Measurements from ENCODE around the gene PLEKHG4B. TPM values are rescaled to one million over a fixed set of nuclear protein-coding genes. Genes with fewer than 3 reads are reported as not detected.
"Not testable (repeated sequence)": the region's sequence is repeated elsewhere in the genome, so short reads cannot be mapped to it uniquely, and the experiment has no call there.

PLEKHG4B gene
- total RNA-seq, 1 donor from 2014 or later, result 0.08 TPM

DNA sequence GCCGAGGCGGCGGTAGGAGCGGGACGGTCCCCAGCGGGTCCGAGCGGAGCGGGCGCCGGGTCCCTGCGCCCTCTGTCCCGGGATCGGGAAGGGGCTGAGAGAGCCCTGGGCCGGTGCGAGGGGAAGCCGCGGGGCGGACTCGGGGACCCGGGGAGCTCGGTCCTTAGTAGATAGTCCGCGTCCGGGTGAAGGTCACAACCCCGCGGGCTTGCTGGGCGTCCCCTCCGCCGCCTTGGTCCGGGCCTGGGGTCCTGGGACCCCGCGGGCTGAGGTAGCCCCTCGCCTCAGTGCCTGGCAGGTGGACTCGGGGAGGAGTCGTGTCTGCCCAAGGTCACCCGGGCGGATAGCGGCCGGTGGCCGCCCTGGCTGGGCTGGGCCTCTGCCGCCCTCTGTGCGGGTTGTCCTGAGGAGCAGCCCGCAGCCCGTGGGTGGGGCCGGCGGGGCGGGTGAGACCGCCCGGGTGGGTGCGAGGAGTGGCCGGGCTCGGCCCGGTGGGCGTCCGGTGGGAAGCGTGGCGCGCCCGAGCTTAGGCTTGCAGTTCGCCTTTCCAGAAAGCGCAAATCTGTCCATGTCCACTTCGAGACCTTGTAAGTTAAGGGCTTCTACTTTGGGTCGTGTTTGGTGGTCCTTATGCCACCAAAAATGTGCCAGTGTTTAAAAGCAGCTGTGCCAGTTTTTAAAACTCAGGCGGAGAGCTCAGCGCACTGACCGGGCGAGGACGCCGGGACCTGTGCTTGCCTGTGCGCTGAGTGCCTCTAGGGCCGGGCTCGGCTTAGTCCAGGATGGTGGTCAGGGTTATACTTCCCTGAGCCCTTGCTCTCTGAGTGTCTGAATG lies 126.7 kb downstream of the PLEKHG4B start:
- DNase-seq (ENCODE audit: low read depth), result peak; percentile 43

DNA sequence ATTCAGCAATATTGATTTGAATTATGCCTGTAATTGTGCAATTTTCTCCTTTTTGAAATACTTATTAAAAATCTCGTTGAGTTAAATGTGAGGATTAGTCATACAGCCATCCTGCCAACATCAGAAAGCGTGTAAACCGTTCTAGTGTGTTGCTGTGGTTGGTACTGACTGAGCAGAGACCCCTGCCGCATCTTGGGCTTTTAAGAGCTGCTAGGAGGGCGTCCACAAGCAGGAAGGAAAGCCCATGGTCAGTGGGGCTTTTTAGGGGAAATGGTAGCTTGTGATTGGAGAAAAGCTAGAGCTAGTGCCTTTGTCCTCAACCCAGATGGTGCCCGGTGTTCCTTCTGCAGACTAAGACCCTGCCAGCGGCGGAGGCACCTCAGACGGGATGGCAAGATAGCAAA lies 127.5 kb downstream of the PLEKHG4B start:
- peak; percentile 30 for DNase-seq (ENCODE audit: low read depth)

DNA sequence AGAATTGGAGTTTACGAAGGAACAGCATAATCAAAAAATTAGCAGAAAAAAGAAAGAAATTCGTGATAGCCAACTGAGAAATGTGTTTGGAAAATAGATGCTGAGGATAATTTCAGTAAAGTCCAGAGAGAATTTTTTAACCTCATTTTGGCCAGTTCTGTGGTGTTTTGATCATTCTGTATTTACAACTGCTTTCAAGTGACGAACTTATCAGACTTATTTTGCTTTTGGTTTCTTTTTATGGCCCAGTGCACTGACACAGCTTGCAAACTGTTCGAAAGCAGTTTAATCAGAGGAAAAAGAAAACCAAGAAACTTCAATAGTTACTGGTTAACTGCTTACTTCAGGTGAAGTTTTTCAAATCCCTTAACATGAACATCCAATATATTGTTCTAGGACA lies 128.0 kb downstream of the PLEKHG4B start:
- DNase-seq (ENCODE audit: low read depth), result no peak

DNA sequence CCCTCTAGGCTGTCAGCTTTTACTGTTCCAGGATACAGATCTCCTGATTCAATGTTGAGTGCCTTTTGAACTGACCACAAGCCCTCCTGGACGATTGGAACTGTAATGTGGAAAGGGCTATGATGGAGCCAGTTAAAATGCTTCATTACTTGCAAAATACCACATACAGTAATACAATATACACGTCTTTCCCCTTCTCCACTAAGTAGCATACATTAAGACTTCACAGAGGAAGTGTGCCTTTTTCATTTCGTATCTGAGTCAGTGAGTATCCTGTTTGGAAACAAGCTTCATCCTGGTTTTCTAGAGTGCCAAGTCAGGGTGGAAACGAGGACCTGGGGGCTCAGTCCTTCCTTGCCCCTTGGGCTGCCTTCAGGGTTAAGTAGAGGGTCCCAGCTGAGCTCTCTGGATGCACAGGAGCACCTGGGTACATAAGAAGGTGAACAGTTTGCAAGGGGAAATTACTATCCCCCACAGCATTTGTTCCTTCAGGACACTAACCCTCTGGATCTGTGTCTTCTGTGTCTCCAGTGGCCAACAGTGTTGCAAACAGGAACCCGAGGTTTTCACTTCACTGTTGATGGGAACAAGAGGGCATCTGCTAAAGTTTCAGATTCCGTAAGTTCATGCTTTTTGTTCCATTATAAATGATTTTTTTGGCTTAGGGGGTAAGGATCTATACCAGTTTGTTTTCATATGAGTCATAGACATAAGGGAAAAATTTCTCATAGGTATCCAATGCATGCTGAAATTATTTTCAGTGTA lies 131.2 kb downstream of the PLEKHG4B start:
- not testable (repeated sequence) for DNase-seq (ENCODE audit: low read depth)

DNA sequence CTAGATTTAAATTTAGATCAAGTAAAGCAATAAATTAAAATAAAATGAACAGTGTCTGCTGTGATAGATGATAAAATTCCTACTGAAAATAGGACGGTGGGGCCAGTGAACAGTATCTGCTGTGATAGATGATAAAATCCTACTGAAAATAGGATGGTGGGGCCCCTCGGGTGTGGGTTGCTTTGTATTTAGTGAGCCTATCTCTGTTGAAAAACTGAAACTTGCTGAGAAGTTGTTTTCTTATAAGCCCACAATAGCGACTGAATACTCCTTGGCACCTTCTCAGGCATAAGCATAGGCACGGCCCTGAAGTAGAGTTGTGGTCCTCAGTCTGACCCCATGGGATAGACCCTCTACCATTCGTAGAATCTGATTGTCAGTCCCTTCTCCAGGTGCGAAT lies 131.8 kb downstream of the PLEKHG4B start:
- no peak for DNase-seq (ENCODE audit: low read depth)

DNA sequence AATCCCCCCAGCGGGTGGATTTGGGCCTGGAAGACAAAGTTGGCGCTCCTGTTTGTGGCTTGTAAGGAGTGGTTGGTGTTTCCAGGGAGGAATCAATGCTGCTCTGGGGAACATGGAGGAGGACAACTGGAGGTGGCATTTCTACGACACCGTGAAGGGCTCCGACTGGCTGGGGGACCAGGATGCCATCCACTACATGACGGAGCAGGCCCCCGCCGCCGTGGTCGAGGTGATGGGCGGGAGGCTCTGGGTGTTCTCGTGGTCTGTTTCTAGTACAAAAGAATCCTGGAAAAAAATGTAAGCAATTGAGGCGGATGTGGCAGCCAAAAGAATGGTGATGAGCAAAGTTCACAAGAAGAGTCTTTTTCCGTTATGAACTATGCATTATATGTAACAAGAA lies 133.4 kb downstream of the PLEKHG4B start:
- no peak for DNase-seq (ENCODE audit: low read depth)

DNA sequence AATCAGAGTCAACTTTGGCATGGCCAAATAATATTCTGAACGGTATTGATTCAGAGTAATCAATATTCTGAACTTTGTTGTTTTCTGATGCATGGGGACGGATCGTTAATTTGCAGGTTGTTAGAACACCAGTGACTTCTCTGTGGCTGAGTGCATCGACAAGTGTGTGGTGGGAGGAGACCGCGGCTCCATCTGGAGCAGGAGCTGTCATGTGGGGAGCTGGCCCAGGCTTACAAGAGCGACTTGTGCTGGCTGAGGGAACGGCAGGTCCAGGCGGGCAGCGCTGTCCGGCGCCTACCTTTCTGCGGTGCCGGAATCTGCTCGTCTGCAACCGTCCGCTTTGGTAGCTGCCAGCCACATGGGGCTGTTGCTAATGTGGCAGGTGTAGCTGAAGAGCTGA lies 135.4 kb downstream of the PLEKHG4B start:
- DNase-seq (ENCODE audit: low read depth), result not testable (repeated sequence)

DNA sequence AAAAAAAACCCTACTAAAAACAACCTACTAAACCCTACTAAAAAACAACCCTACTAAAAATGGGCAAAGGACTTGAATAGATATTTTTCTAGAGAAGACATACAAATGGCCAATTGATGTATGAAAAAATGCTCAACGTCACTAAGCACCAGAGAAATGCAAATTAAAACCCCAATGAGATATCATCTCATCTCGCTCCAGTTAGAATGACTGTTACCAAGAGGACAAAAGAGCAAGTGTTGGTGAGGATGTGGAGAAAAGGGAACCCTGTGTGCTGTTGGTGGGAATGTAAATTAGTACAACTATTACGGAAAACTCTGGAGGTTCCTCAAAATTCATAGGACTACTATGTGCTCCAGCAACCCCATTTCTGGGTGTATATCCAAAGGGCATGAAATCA lies 136.9 kb downstream of the PLEKHG4B start:
- DNase-seq (ENCODE audit: low read depth), result no peak

DNA sequence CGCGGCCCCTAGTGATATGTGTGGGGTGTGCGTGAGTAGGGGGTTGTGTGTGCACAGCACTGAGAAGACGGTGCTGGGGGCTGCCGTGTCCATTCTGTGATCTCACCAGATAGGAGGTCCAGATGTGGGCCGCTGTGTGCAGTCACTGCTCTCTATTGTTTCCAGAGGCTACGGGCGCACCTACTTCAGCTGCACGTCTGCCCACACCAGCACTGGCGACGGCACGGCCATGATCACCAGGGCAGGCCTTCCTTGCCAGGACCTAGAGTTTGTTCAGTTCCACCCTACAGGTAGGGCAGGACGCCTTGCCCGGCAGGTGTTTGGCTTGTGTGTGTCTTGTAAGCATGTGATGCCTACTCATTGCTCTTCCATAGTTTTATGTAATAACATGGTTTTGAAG lies 138.7 kb downstream of the PLEKHG4B start:
- DNase-seq (ENCODE audit: low read depth), result no peak

DNA sequence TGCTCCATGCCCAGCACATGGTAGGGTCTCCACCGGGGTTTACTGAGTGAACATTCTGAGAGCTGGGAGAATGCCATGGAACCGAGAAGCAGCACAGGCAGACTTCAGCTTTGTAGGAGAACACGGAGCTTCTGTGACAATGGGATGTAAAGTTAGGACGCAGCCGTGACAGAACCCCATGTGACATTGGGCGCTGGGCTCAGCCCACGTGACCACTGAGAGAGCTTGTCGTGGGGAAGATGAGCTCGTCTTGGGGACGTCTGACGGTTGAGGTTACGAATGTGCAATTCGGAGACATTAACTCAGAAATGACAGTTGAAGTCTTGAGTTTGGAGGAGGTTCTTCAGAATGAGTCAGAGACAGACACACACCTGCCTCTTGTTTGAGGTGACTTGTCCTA lies 139.7 kb downstream of the PLEKHG4B start:
- DNase-seq (ENCODE audit: low read depth), result no peak

DNA sequence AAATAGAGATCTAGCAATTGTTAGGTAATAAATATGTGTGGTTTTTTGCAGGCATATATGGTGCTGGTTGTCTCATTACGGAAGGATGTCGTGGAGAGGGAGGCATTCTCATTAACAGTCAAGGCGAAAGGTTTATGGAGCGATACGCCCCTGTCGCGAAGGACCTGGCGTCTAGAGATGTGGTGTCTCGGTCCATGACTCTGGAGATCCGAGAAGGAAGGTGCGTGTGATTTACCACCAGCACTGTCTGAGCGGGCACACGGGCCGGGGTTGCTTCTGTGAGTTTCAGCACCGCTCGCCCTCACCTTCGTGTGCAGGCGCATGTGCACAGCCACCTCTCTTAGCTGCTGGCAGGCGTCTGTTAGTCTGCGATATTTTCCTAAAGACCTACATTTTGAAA lies 141.5 kb downstream of the PLEKHG4B start:
- not testable (repeated sequence) for DNase-seq (ENCODE audit: low read depth)

DNA sequence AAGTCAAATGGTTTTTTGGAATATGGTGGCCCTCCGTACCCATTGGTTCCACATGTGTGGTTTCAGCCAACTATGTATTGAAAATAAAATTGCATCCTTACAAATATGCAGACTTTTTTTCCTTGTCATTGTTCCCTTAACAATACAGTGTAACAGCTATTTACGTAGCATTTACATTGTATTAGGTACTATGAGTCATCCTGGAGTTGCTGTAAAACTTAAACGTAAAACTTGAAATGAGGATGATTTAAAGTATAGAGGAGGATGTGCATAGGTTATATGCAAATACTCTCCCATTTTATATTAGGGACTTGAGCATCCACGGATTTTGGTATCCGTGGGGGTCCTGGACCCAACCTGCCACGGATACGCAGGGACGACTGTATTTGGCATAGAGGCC lies 142.5 kb downstream of the PLEKHG4B start:
- no peak for DNase-seq (ENCODE audit: low read depth)

DNA sequence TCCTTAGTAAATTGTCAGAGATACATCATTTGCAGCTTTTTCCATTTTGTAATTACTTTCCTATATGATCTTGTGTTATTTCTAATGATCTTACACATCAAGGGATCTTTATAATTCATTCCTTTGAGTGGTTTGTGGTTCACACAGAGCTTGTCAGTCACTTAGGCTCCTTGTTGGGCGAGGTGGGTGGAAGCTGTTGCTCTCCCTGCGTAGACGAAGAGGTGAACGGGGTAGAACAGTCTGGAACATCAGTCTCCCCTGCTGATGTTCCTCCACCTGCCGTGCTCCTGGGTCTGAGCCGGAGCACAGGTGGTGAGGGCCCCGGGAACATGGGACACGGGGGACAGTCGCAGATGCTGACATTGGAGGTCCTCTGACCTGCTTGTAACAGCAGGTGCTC lies 143.6 kb downstream of the PLEKHG4B start:
- not testable (repeated sequence) for DNase-seq (ENCODE audit: low read depth)

DNA sequence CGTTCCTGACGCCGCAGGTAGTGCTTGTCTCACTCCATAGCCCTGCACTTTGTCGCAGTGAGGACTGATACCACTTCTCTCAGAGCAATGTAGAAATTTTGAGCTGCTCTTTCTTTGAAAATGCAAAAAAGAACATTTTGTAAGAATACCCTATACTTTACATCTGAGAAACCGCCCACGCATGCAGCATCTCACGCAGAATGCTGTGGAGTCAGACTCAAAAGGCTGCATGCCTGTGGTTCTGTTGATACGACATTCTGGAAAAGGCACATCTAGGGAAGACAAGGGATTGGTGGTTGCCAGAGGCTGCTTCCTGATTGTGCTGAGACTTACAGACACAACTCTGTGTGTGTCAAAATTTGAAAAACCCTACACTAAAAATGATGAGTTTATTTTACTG lies 146.0 kb downstream of the PLEKHG4B start:
- DNase-seq (ENCODE audit: low read depth), result not testable (repeated sequence)

Other genes starting within 250 kb of the PLEKHG4B start
- 11.2 and 21.9 TPM in 2 replicates for gene LRRC14B, start 99.3 kb downstream of the PLEKHG4B start, total RNA-seq
- 7.8 and 7.9 TPM in 2 replicates for gene CCDC127, start 126.0 kb downstream of the PLEKHG4B start, total RNA-seq
- gene SDHA, start 126.2 kb downstream of the PLEKHG4B start, total RNA-seq, result 142 and 184 TPM in 2 replicates
- gene PDCD6, start 179.5 kb downstream of the PLEKHG4B start, total RNA-seq, result 101 and 134 TPM in 2 replicates
- 74.8 and 106 TPM in 2 replicates for gene AHRR, start 229.5 kb downstream of the PLEKHG4B start, total RNA-seq

Data from myocyte (in vitro differentiated cells).